Measurements from ENCODE around the gene P2RY6. TPM values are rescaled to one million over a fixed set of nuclear protein-coding genes. Genes with fewer than 3 reads are reported as not detected.

The P2RY6 gene
- total and polyA plus RNA-seq, 2 of the 4 experiments (the other 2 are of a cell fraction) = 0.44 TPM; not detected in 1

- DNase-seq = no peak
- Histone ChIP-seq H3K23ac (ENCODE audit: low read depth, low read length) (no peak overlapping the region), H2AK5ac (ENCODE audit: low read depth, low read length) (peak overlapping the region; percentile 43; the same call in 1 of the 2 replicates), H3K9me1 (ENCODE audit: insufficient read depth, low read length) (peaks cover 3% of the 10 kb centered on the region; the same call in 1 of the 2 replicates), H3K4me3 (ENCODE audit: insufficient read depth, low read depth, low read length) (no peak overlapping the region), H4K91ac (ENCODE audit: insufficient read depth, low read depth, low read length) (no peak overlapping the region), H4K8ac (ENCODE audit: low read depth in 2 of 2, low read length in 2 of 2) (no peak overlapping the region), H3K4ac (ENCODE audit: low read depth, low read length) (no peak overlapping the region), H3K9ac (ENCODE audit: low read depth, low read length) (no peak overlapping the region), H3K14ac (replicated peaks; ENCODE audit: low read depth, low read length) (no peak overlapping the region; the same call in 1 of the 2 replicates), H3K27ac (ENCODE audit: insufficient read depth, low read length) (no peak overlapping the region), H4K5ac (ENCODE audit: low read depth, low read length) (no peak overlapping the region), H3K79me1 (ENCODE audit: low read depth in 1 of 2, low read length in 2 of 2) (no peaks in the 10 kb centered on the region), H3K56ac (ENCODE audit: extremely low read depth, insufficient read depth, low read length) (no peak overlapping the region), H2AK9ac (replicated peaks; ENCODE audit: low read depth, low read length, poor library complexity) (no peak overlapping the region), H3K27me3 (ENCODE audit: control insufficient read depth, insufficient read depth, low read length) (0 out of 2 replicates have a peak, but pooled peaks cover 3% of the 10 kb centered on the region), H3K9me3 (ENCODE audit: control insufficient read depth, insufficient read depth, low read length) (no peaks in the 10 kb centered on the region), H2BK15ac (ENCODE audit: low read depth, low read length) (no peak overlapping the region), H2BK5ac (ENCODE audit: low read depth, low read length, poor library complexity, severe bottlenecking) (no peak overlapping the region), H3K36me3 (ENCODE audit: control insufficient read depth, insufficient read depth, low read length) (no peaks in the 10 kb centered on the region), H3K4me2 (ENCODE audit: low read depth, low read length) (no peak overlapping the region), H3K18ac (ENCODE audit: low read depth, low read length) (peak overlapping the region; percentile 72; the same call in 1 of the 2 replicates), H4K20me1 (ENCODE audit: insufficient read depth, low read length) (no peaks in the 10 kb centered on the region), H2BK20ac (ENCODE audit: low read depth, low read length) (no peak overlapping the region), H3K4me1 (ENCODE audit: control insufficient read depth, insufficient read depth, low read length) (peaks cover 2% of the 10 kb centered on the region; the same call in 1 of the 2 replicates), H2AFZ (replicated peaks; ENCODE audit: low read length, poor library complexity) (no peak overlapping the region), H2BK120ac (ENCODE audit: low read depth, low read length) (peak overlapping the region; percentile 40; the same call in 1 of the 2 replicates)
- dilution Hi-C loops (cut with HindIII; ENCODE audit: low sequenced_read_pairs, unreplicated experiment) = no loop called here
- no TSS peak for BruUV-seq (replicated peaks)
- TF ChIP-seq NFE2L2 (IDR thresholded peaks at IDR 0.05; ENCODE audit: low read depth, low read length) = no peak
- no peak for TF ChIP-seq RFX5 (IDR thresholded peaks at IDR 0.05; ENCODE audit: low read depth, low read length)
- no peak for TF ChIP-seq MAZ (IDR thresholded peaks at IDR 0.05; ENCODE audit: borderline replicate concordance, low read depth, low read length)
- TF ChIP-seq RAD21 (IDR thresholded peaks at IDR 0.05; ENCODE audit: low read length) = no peak
- TF ChIP-seq USF2 (IDR thresholded peaks at IDR 0.05; ENCODE audit: low read depth, low read length) = no peak
- no peak for TF ChIP-seq ELK1 (IDR thresholded peaks at IDR 0.05; ENCODE audit: borderline replicate concordance, low read depth, low read length)
- TF ChIP-seq MXI1 (IDR thresholded peaks at IDR 0.05; ENCODE audit: borderline replicate concordance, low read depth, low read length) = no peak
- TF ChIP-seq MAFK (IDR thresholded peaks at IDR 0.05; ENCODE audit: low read depth, low read length) = no peak
- no peak for TF ChIP-seq CHD1 (IDR thresholded peaks at IDR 0.05; ENCODE audit: low read depth, low read length)
- TF ChIP-seq BHLHE40 (IDR thresholded peaks at IDR 0.05; ENCODE audit: low read depth, low read length) = no peak
- no peak for TF ChIP-seq SMC3 (IDR thresholded peaks at IDR 0.05; ENCODE audit: low read depth, low read length)
- TF ChIP-seq CTCF (conservative IDR thresholded peaks at IDR 0.05; ENCODE audit: low read depth, low read length) = no peak
- TF ChIP-seq CEBPB (IDR thresholded peaks at IDR 0.05; ENCODE audit: low read depth, low read length) = no peak
- TF ChIP-seq RCOR1 (IDR thresholded peaks at IDR 0.05; ENCODE audit: insufficient replicate concordance, low read length) = no peak
- no peak for TF ChIP-seq POLR2A (IDR thresholded peaks at IDR 0.05; ENCODE audit: low read depth, low read length)
- no peak for TF ChIP-seq FOS (IDR thresholded peaks at IDR 0.05; ENCODE audit: low read depth, low read length)
- intact Hi-C loops (cut with micrococcal nuclease) = no loop called here
- CTCF ChIA-PET = no interaction called here
- POLR2A ChIA-PET (ENCODE audit: unreplicated experiment) = no interaction called here
- no peak for ATAC-seq (ENCODE audit: low read depth)
- in situ Hi-C loops (cut with MboI; ENCODE audit: low sequenced_read_pairs) = no loop called here
- WGBS, 2 experiments (ENCODE audit: extremely low coverage in 2 of 2, insufficient read length in 1 of 2) = no CpG with 5 or more reads among the region's 2 CpGs
Observed at GRCh38 chr11:73246303-73246702, 25.8 kb upstream of the P2RY6 start.

All from IMR-90 (cell line).